Stimulated activated CD8-positive, alpha-beta memory T cell treated with anti-CD3 and anti-CD28 coated beads, Interleukin-7, amount 100 ng/mL, for 48 hours (primary cell): Measurements from ENCODE around the gene SORCS2.

Experiments used
- DNase-seq, 2 donors: peaks; one replicate each; pipeline ENCODE4 v3.0.0-alpha.2; 2020; ENCODE audit warnings: low read depth in 1 of 2; ENCODE audit errors: extremely low read depth in 1 of 2

Gene SORCS2

DNA sequence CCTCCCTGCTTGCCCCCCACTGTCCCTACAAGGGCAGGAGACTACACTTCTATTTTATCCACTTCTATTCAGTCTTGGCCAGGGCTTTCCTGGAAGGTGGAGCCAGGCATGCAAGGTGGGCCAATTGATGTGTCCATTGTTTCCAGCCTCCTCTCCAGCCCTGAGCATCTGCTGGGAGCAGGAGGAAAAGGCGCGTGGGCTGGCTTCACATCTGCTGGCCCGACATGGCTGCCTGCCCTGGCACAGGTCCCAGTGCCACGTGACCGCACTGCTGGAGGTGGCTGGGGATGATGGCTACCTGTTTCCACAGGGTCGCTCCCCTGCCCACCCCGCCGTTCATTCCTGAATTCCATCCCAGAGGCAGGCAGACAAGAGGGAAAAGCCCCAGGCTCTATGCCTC is 499.6 kb downstream of the SORCS2 start:
- no peak for DNase-seq

DNA sequence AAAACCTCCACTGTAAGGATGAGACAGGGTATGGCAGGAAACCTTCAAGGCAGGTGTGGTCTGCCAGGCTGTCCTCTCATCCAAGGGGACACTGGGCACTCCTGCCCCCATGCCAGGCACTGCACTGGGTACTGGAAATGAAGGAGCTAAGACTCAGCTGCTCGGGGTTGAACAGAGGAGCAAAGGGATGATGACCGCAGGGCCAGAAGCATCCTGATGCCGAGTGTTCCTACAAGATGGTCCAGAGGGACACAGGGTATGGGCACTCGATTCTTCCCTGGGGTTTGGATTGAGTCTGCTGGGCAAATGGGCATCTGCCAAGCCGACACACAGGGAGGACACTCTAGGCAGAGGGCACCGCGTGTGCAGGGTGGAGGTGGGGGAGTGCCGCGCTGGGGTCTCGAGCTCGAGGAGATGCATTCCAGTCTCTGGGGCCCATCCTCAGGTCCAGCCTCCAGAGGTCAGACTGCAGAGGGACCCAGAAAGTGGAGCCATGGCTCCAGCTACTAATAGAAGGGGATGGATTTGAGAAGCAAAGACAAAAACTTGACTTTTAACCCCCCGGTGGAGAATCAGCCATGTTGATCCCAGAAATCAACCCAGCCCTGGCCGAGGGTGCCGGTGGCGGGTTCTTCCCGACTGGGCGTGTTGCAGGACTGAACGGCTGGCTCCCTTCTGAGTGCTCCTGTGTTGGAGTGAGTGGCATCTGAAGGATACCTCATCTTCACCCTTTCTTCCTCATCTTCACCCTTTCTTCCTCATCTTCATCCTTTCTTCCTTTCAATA is 500.3 kb downstream of the SORCS2 start:
- no peak for DNase-seq

DNA sequence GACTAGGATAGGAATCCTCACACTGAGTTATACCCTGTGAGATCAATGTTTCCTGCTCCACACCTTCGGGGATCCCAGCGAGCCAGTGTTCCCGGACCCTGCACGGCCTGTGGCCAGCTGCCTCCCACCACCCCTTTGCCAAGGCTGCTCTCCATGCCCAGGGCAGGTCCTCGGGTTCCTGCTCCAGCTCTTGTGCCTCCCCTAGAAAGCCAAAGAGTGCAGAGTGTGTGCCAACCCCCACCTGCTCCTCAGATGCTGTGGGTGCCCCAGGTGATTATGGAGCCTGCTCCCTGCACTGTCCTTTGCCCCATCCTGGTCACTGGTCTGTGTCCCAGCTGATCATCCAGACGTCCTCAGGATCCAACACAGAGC is 500.9 kb downstream of the SORCS2 start:
- DNase-seq, result no peak

DNA sequence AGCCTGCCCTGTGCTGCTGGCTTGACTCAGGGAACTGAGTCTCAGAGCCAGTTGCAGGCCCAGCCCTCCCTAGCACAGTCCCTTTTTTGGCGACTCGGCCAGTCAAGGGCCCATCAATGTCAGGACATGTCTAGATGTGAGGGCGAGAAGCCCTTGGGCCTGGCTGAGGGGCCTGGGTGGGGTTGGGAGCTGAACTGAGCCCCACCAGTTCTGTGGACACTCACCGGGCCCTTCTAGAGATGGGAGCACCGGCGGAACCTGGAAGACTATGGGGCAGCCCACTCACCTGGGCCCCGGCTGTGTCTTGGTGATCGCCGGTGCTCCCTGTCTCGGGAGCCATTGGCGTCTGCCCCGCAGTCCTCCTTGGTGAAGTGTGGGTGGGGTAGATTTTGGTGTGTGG is 501.4 kb downstream of the SORCS2 start:
- DNase-seq, result no peak

DNA sequence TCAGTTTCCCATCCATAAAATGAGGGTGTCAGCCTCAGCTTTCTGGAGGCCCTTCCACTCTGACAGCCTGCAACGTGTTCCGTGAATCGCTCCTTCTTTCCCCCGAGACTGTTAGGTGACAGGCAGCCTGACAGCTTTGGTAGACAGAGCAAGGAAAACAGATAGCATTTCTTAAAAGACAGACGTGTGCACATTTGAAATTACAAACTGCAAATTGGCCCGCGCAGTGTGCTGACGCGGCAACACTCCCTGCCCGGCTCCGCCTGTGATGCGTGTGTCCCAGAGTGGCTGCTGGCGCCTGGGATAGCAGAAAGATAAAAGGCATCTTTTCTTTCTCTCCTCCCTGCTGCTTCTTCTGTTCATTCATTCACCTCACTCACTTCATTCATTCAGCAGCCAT is 502.0 kb downstream of the SORCS2 start:
- DNase-seq, result no peak

DNA sequence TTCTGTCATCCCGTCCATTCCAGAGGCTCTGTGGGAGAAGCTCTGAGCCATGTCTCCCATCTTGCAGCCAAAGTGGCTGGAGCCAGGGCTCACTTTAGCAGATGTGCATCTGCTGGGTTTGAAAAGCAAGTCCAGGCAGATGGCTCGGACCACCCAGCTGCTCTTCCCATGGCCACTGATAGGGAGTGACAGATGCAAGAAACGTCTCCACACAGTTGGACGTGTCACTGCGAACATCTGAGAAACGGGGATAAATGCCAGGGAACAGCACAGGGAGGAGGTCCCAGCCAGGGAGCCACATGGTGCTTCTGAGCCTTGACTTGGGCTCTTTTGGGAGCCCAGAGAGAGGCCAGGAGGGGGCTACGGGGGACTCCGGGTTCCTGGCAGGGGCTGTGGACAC is 505.0 kb downstream of the SORCS2 start:
- no peak for DNase-seq

DNA sequence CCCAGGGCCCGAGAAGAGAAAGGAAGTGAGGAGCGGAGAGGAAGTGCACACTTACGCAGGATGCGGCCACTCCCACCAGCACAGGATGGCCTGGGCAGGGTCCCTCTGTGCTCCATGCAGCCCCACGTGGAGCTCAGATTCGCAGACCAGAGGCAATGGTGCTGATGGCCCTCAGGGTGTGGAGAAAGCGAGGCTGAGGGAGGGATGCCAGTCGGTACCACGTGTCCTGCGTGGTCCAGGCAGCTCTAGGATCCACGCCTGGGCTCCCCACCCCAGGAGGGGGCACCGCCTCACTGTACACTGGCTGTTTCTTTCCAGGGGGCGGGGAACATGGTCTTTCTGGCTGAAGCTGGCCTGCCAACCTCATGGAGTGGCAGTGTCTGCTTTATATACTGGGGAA is 505.5 kb downstream of the SORCS2 start:
- no peak for DNase-seq

DNA sequence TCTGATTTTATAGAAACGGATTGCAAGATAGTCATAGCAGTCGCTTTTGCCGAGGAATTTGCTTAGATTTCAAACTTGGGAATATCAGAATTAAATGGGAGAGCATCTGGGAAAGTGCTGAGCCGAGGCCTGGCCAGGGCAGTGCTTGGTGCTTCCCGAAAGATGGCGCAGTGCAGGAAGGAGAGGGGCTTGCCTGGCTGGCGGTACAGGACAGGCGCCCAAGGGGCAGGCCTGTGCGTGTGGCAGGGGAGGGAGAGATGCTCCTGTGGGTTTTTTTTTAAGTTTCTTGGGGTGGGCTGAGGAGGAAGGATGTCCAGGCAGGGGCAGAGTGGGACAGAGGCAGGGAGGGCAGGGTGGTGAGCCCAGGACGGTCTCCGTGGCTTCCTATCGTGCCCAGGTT is 506.2 kb downstream of the SORCS2 start:
- DNase-seq, result no peak

DNA sequence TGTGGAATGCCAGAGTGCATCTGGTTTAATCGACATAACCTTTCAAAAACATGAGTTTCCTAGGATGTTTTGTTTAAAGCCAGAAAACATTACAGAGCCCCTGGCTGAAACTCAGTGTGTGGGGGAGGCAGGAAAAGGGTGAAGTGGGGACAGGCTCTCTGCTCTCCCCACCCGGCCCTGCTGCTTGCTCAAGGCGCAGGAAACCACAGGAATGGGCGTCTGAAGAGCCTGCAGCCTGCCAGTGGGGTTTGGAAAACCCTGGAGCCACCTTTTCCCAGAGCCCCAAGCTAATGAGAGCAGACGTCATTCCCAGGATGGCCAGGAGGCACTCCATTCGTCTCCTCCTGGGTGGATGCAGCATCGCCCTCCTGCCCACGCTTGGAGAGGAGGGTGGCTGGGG is 506.7 kb downstream of the SORCS2 start:
- no peak for DNase-seq

DNA sequence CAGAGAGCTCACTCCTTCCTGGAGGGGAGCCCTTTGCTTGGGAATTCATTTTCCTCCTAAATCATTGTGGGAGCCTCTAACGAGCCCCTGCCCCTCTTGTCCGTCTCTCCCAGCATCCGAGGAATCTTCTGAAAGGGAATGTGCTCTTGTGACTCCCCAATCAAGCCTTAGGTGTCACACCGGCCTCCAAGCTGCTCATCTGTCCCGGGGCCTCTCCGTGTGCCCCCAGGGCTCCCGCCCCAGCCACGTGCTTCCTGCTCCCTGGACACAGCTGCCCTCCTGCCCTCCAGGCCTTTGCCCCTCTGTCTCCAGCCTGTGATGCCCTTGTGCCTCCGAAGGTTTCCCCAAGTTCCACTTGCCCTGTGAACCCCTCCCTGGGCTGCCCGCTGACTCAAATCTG is 507.5 kb downstream of the SORCS2 start:
- no peak for DNase-seq

DNA sequence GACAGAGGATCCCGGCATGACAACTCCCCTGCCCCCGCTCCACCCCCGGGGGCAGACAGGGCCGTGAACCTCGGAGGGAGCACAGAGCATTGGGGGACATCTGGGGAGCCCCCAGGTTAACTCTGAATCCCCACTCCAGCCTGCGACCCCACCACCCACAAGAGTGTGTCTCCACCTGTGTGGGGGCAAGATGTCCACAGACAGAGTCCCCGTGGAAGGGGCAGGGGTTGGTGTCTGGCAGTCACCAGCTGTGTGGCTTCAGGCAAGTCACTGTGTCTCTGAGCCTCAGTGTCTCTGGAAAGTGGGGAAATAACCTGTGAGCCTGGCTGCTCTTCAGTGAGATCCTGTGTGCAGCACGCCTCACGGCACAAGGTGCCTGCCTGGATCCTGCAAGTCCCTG is 508.3 kb downstream of the SORCS2 start:
- DNase-seq, result no peak

DNA sequence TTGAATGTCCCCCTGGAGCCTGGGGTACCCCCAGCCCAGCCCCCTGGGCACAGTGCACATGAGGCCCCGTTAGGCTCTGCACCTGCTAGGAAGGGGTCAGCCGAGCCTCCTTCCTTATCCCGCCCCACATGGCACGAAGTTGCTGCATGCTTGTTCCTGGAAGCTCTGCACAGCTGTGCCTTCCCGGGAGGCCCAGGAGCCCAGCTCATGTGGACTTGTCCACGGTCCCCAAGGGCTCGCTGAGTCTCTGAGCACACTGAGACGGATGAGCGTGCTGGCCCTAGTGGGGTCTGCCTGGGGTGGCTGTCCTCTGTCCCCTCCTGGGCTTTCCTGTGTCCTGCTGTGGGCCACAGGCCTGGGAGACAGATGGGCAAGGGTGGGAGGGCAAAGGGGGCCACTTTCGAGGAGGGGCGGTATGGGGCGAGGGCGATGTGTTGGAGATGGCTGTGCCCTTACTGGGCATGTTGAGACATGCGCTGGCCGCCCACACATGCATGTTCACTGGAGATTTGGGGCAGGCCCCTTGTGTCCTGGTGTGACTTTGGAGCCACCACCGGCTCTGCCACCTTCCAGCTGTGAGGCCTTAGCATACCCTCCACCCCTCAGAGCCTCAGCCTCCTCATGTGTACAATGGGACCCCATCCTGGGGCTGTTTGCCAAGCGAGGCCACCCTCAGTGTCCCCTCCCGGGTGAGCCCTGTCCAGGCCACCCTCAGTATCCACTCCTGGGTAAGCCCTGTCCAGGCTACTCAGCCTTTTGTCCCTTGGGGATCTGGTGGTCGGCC is 509.7 kb downstream of the SORCS2 start:
- no peak for DNase-seq

DNA sequence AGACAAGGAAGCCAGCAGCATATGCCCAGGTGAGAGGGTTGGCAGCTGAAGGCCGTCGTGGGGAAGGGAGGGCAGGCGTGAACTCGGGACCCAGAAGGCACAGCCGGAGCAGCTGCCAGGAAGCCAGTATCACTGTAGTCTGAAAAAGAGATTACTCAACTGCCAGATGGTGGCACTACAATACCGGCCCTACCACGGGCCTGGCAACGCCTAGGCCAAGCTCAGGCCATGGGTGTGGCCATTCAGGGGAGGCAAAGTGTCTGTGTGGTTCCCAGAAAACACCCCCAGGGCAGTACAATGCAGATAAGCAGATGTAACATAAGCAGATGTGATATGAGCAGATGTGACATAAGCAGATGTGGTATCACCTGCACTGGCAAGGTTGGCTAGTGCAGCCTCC is 511.4 kb downstream of the SORCS2 start:
- no peak for DNase-seq

DNA sequence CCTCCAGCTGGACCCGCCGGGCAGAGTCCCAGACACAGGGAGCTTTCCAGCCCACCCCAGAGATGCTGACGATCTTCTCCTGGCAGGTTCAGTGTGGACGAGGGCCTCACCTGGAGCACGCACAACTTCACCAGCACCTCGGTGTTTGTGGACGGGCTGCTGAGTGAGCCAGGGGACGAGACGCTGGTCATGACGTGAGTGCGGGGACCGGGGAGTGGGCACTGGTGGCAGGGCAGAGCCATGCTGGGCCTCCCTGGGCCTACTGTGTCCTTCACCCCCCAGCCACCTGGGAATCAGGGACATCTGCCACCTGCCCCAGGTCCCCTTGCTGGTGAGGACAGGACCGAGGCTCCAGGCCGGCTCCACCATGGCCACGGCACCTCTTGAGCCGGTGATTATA is 511.8 kb downstream of the SORCS2 start:
- DNase-seq, result no peak

DNA sequence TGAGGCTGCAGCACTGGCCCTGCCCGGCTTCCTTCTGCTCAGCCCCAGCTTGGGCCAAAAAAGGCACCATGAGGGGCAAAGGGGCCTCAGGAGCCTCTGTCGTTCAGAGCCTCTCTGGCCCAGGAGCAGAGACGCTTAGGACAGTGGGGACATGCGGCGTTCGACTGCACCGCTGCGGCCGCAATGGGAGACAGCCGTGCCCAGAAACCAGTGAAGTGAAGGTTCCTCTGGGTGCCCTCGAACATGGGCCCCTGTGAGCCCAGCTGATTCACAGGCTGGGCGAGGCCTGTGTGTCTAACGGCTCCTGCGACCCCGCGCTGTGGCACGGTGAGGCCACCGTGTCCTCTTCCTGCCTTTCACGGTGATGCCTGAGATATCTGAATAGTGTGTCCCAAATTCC is 512.3 kb downstream of the SORCS2 start:
- DNase-seq, result no peak

DNA sequence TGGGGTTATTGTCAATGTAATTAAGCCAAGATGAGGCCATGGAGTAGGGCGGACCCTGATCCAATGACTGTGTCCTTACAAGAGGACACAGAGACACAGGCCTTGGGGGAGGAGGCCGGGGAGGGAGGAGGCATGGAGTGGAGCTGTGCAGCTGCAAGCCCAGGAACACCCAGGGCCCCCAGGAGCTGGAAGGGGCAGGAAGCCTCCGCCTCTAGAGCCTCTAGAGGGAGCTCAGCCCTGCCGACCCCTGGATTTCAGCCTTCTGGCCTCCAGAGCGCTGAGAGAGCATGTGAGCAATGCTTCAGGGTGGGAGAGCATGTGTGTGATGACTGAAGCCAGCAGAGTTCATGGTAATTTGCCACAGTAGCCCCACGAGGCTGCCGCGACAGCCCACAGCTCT is 512.7 kb downstream of the SORCS2 start:
- DNase-seq, result no peak

DNA sequence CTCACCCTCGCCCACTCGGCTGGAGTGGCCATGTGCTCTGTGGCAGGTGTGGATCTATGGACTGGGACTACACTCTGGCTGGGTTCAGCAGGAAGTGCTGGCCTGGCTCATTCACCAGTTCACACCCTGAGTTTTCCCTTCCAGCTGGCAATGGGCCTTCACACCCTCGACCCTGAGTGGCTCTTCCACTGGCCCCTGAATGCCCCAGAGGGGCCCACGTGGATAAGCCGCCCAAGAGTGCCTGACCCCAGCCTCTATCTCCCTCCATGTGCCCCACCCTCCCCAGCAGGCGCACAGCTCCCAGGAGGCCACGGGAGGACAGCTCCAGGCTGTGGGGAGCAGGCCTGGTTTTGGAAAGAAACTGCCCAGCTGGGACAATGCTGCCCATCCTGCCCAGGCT is 513.3 kb downstream of the SORCS2 start:
- no peak for DNase-seq

DNA sequence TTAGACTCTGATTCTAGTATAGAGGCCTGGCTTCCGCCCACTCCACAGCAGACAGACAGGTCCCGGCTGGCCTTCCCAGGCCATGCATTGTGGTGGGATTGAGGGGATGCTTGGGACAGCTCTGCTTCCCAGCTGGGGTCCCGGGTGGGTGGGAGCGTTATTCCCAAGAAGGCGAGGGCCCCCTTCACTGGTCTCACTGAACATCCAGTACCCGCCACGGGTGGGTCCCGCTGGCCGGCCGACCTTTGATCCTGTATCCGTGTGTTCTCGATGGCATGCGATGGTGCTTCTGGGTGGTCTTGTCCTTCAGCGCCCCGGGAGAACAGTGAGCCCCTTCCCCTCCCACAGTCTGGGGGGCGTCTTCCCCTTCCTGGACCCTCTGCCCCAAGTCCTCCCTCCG is 515.9 kb downstream of the SORCS2 start:
- no peak for DNase-seq

DNA sequence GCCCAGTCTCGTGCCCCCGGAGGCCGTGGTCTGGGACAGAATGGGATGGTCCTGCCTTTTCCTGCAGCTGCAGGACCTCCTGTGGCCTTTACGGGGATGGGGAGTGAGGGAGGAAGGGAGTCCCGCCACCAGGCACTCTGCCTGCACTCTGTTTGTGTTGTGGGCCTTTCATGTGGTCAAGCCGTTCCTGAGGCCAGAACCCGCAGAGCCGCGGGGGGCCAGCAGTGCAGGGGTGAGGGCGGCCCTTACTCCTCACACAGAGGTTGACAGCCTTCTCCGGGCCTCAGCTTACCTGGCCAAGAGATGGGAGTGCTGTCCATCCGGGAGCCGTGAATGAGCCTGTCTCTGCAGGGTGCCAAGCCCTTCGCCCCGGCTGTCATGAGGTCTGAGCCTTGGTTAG is 516.6 kb downstream of the SORCS2 start:
- no peak for DNase-seq

DNA sequence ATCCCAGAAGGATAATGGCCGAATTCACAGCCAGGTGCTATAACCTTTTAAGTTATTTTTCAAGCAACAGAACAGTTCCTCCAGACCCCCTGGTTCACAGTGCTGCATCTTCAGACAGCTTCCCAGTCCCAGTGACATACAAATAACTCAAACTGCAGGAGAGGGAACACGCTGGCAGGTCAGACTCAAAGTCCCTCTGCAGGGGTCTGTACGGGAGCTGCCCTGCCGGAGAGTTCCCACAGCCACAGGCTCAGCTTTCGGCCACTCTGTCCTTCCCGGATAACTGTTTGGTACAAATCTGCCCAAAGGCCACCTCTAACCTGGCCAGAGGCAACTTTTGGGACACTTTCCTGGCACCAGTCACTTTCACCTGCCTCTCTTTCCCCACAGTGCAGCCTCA is 517.1 kb downstream of the SORCS2 start:
- DNase-seq, result no peak

DNA sequence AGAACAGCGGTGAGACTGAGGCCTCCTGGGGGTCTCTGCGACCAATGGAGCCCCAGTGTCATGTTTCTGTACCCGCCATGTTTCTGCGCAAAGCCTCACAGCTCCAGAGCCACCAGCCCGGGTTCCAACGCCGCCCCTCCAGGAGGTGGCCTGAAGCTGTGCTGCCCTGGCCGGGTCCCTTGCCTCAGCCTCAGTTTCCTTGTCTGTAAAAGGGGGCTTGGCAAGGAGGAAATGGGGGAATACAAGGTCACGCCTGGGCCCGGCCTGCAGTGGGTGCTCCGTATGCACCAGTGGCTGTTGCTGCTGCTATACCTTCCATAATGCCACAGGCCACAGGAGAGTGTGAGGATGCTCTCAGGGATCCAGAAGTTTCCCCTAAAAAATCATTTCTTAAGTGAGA is 517.8 kb downstream of the SORCS2 start:
- no peak for DNase-seq

DNA sequence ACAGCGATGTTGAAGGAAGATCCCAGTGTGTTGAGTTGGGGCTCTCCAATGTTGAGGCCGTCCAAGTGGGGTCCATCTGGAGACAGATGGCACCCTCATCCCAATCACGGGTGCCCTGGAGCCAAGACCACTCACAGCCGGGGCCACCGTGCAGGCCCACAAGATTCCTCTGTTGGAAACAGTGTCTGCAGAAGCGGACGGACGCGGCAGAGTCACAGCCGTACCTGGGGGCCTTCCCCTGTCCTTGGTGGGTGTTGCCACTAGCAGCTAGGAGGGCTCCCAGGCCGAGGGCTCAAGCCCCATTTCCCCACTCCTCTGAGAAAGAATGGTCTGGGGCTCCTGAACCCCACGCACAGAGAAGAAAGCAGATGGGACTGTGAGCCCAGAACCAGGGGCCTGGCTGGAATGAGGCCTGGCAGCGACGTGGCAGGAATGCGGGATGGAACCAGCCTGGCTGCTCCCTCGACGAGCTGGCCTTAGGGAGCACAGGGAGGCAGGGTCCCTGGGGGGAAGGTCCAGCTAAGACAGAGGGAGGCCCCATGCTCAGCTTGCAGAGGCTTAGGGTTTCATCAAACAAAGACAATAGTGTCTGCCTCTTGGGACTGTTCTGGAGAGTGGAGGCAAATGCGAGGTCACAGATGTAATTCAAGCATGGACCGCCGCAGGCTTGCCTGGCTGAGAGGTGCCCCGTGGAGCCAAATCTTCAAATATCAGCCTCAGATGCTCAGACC is 518.4 kb downstream of the SORCS2 start:
- no peak for DNase-seq
